Panc1 (cell line): Measurements from ENCODE around the gene PARD3.

ENCODE experiments used
- CTCF ChIP-seq: fragments of 450-650 bp; IDR thresholded peaks from 2 replicates; pipeline ENCODE4 v1.5.1; 2017; ENCODE audit warnings: mild to moderate bottlenecking
- POLR2AphosphoS5 ChIP-seq: IDR thresholded peaks from 2 replicates; pipeline ENCODE4 v1.6.1; 2012; ENCODE audit warnings: mild to moderate bottlenecking, low read depth, low read length, moderate library complexity
- SIN3A ChIP-seq: IDR thresholded peaks from 2 replicates; pipeline ENCODE4 v1.6.1; 2012; ENCODE audit warnings: low read depth, mild to moderate bottlenecking, low read length, moderate library complexity, borderline replicate concordance; ENCODE audit not compliant: insufficient read depth
- TCF7L2 ChIP-seq: IDR thresholded peaks from 2 replicates; pipeline ENCODE4 v1.6.1; 2011; ENCODE audit warnings: mild to moderate bottlenecking, low read depth, low read length, inconsistent platforms
- TF ChIP-seq, protein P1 (sequence below), 2 experiments: IDR thresholded peaks; 2 replicates each; pipeline ENCODE4 v1.6.1; 2011 to 2012; ENCODE audit warnings: low read depth in 2 of 2, control low read depth in 1 of 2, low read length in 1 of 2, mild to moderate bottlenecking in 1 of 2, moderate library complexity in 1 of 2; ENCODE audit not compliant: insufficient read depth in 1 of 2

GRCh38 chr10:34690383-34691049 lies 124.6 kb downstream of the PARD3 start:
- TF ChIP-seq CTCF (no peak), SIN3A (no peak), POLR2AphosphoS5 (no peak), TCF7L2 (no peak)
- TF ChIP-seq, protein P1, sequence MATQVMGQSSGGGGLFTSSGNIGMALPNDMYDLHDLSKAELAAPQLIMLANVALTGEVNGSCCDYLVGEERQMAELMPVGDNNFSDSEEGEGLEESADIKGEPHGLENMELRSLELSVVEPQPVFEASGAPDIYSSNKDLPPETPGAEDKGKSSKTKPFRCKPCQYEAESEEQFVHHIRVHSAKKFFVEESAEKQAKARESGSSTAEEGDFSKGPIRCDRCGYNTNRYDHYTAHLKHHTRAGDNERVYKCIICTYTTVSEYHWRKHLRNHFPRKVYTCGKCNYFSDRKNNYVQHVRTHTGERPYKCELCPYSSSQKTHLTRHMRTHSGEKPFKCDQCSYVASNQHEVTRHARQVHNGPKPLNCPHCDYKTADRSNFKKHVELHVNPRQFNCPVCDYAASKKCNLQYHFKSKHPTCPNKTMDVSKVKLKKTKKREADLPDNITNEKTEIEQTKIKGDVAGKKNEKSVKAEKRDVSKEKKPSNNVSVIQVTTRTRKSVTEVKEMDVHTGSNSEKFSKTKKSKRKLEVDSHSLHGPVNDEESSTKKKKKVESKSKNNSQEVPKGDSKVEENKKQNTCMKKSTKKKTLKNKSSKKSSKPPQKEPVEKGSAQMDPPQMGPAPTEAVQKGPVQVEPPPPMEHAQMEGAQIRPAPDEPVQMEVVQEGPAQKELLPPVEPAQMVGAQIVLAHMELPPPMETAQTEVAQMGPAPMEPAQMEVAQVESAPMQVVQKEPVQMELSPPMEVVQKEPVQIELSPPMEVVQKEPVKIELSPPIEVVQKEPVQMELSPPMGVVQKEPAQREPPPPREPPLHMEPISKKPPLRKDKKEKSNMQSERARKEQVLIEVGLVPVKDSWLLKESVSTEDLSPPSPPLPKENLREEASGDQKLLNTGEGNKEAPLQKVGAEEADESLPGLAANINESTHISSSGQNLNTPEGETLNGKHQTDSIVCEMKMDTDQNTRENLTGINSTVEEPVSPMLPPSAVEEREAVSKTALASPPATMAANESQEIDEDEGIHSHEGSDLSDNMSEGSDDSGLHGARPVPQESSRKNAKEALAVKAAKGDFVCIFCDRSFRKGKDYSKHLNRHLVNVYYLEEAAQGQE (IDR thresholded peaks at IDR 0.05; ENCODE audit: insufficient read depth in 1 of 2, low read depth in 2 of 2, low read length in 1 of 2), result no peak
